Stomach (tissue), 9 donors: ENCODE results near the gene FUT1. TPM values are rescaled to one million over a fixed set of nuclear protein-coding genes. Genes with fewer than 3 reads are reported as not detected.

Experiments used
- DNase-seq, 2 donors: peaks; one replicate each; pipeline versions ENCODE4 v3.0.0 to v3.0.0-alpha.2; 2013 to 2019
- H3K27ac ChIP-seq, 5 donors: fragments of 200-600 bp in 4 of 5; sonication (generic) in 4 of 5; one replicate each; pipeline ENCODE4 v1.5.1; 2013 to 2019; ENCODE audit warnings: mild to moderate bottlenecking in 1 of 5, moderate library complexity in 1 of 5
- H3K27me3 ChIP-seq, 3 donors: fragments of 200-600 bp; sonication (generic); one replicate each; pipeline ENCODE4 v1.5.1; 2017 to 2019; ENCODE audit warnings: mixed run types in 1 of 3
- H3K36me3 ChIP-seq, 4 donors: fragments of 200-600 bp; sonication (generic); 1 replicate in 3 of 4; 2 replicates in 1 of 4; pipeline ENCODE4 v1.5.1; 2016 to 2019
- H3K4me1 ChIP-seq, 4 donors: fragments of 200-600 bp; sonication (generic); one replicate each; pipeline ENCODE4 v1.5.1; 2016 to 2019
- H3K4me3 ChIP-seq, 4 donors: fragments of 200-600 bp; sonication (generic) in 3 of 4; one replicate each; pipeline ENCODE4 v1.5.1; 2016 to 2019; ENCODE audit warnings: mild to moderate bottlenecking in 1 of 4
- H3K9me3 ChIP-seq, 4 donors: fragments of 200-600 bp; sonication (generic); one replicate each; pipeline ENCODE4 v1.5.1; 2016 to 2019
- CTCF ChIP-seq, 7 experiments: fragments of 450-650 bp in 4 of 7; fragments of 200-600 bp in 3 of 7; sonication (generic) in 3 of 7; IDR thresholded peaks; one replicate each; pipeline ENCODE4 v1.5.1; 2016 to 2019; ENCODE audit warnings: antibody characterized with exemption in 7 of 7, control low read depth in 2 of 7, mild to moderate bottlenecking in 1 of 7
- EP300 ChIP-seq: sonication (generic); formaldehyde crosslinking; IDR thresholded peaks from one replicate; pipeline ENCODE4 v1.6.1; 2017; ENCODE audit warnings: antibody characterized with exemption
- POLR2A ChIP-seq, 4 donors: fragments of 450-650 bp; IDR thresholded peaks; one replicate each; pipeline ENCODE4 v1.6.1; 2016; ENCODE audit warnings: antibody characterized with exemption in 4 of 4, control low read depth in 2 of 4, mild to moderate bottlenecking in 1 of 4, moderate library complexity in 1 of 4
- POLR2AphosphoS5 ChIP-seq, 3 donors: sonication (generic); formaldehyde crosslinking; IDR thresholded peaks; one replicate each; pipeline ENCODE4 v1.6.1; 2016; ENCODE audit warnings: antibody characterized with exemption in 3 of 3
- WGBS, 5 donors: extraction: QIAGEN DNeasy Blood & Tissue Kit in 3 of 5; methylation state at CpG; one replicate each; pipeline versions ENCODE4 v1.1.5 to v1.1.7; 2013 to 2018; 5-methylcytosine and 5-hydroxymethylcytosine counted together
- intact Hi-C: fragments of 100-400 bp; cut with DNase I; formaldehyde crosslinking; loops from one replicate; pipeline ENCODE4 v1.15.1; 2023; ENCODE audit warnings: low total_unique reads
- polyA plus RNA-seq, 3 donors: library from polyadenylated mRNA; stranded (reverse); fragments of 200-250 nt; gene quantifications; one replicate each; pipeline ENCODE4 v1.2.3, GENCODE V29; 2013
- total RNA-seq, 5 donors: library from RNA; depleted of rRNA; stranded (reverse); fragments of >200 nt; gene quantifications; one replicate each; pipeline versions ENCODE4 v1.1.0 to v1.2.3, GENCODE V29; 2014 to 2016
- donor health status: healthy with polysubstance abuse.
- donor health status: Bipolar disorder and iron deficiency.
- donor health status: healthy.

Gene FUT1
- total and polyA plus RNA-seq, 8 donors = 7.0 to 54.5 (median 7.3) TPM; not detected in 1

- Histone ChIP-seq H3K36me3 (no peaks in the 10 kb centered on the region), H3K4me1 (peaks cover 0 to 7% (median 4%) of the 10 kb centered on the region in 4 donors), H3K27me3 (peaks cover 0 to 4% (median 0%) of the 10 kb centered on the region in 3 donors), H3K4me3 (no peak overlapping the region), H3K9me3 (no peaks in the 10 kb centered on the region), H3K27ac (peak overlapping the region in 3 of 5 donors; percentile 10 to 42 (median 39))
- DNase-seq = peak in 1 of 2 donors; percentile 58
- 60 to 80% (median 69%) methylated on average over 16 of the region's 16 CpGs for WGBS, 5 donors
- intact Hi-C loops = no loop called here
- TF ChIP-seq EP300 = no peak
- TF ChIP-seq POLR2A (IDR thresholded peaks at IDR 0.05) = no peak
- no peak for TF ChIP-seq CTCF (IDR thresholded peaks at IDR 0.05)
- TF ChIP-seq POLR2AphosphoS5 (IDR thresholded peaks at IDR 0.05) = no peak
Observed at GRCh38 chr19:48760504-48761205, 8.2 kb upstream of the FUT1 start.

GRCh38 chr19:48757741-48758144, 5.3 kb upstream of the FUT1 start:
- Histone ChIP-seq H3K4me3 (no peak overlapping the region), H3K27ac (no peak overlapping the region), H3K27me3 (peaks cover 0 to 23% (median 4%) of the 10 kb centered on the region in 3 donors), H3K4me1 (peaks cover 6 to 12% (median 9%) of the 10 kb centered on the region in 4 donors), H3K36me3 (no peaks in the 10 kb centered on the region), H3K9me3 (no peaks in the 10 kb centered on the region)
- TF ChIP-seq CTCF (IDR thresholded peaks at IDR 0.05) (no peak), EP300 (no peak), POLR2A (IDR thresholded peaks at IDR 0.05) (no peak), POLR2AphosphoS5 (IDR thresholded peaks at IDR 0.05) (no peak)
- intact Hi-C loops = no loop called here
- DNase-seq = no peak
- WGBS, 5 donors = 77 to 89% (median 84%) methylated on average over 12 to 14 of the region's 14 CpGs

- H3K27ac ChIP-seq = no peak overlapping the region
- H3K36me3 ChIP-seq = no peaks in the 10 kb centered on the region
- no peaks in the 10 kb centered on the region for H3K9me3 ChIP-seq
- peaks cover 6 to 18% (median 14%) of the 10 kb centered on the region in 4 donors for H3K4me1 ChIP-seq
- no peak overlapping the region for H3K4me3 ChIP-seq
- TF ChIP-seq CTCF (IDR thresholded peaks at IDR 0.05) = no peak
- TF ChIP-seq POLR2A (IDR thresholded peaks at IDR 0.05) = no peak
- no peak for TF ChIP-seq EP300
- no peak for TF ChIP-seq POLR2AphosphoS5 (IDR thresholded peaks at IDR 0.05)
- no peak for DNase-seq
- intact Hi-C loops = no loop called here
- H3K27me3 ChIP-seq = peaks cover 0 to 24% (median 10%) of the 10 kb centered on the region in 3 donors
- WGBS, 5 donors = 79 to 93% (median 87%) methylated on average over 9 to 12 of the region's 12 CpGs
Observed at GRCh38 chr19:48757089-48757675, 4.7 kb upstream of the FUT1 start.

GRCh38 chr19:48756686-48757085, 4.2 kb upstream of the FUT1 start:
- Histone ChIP-seq H3K9me3 (no peaks in the 10 kb centered on the region), H3K4me1 (peaks cover 6 to 20% (median 17%) of the 10 kb centered on the region in 4 donors), H3K4me3 (no peak overlapping the region), H3K27me3 (peaks cover 0 to 29% (median 10%) of the 10 kb centered on the region in 3 donors), H3K36me3 (no peaks in the 10 kb centered on the region), H3K27ac (no peak overlapping the region)
- DNase-seq = no peak
- TF ChIP-seq POLR2A (IDR thresholded peaks at IDR 0.05) = no peak
- no peak for TF ChIP-seq POLR2AphosphoS5 (IDR thresholded peaks at IDR 0.05)
- no peak for TF ChIP-seq CTCF (IDR thresholded peaks at IDR 0.05)
- no peak for TF ChIP-seq EP300
- WGBS, 5 donors = 79 to 90% (median 85%) methylated on average over 6 to 9 of the region's 9 CpGs
- intact Hi-C loops = no loop called here
